ENCODE data around the gene GXYLT2.

GXYLT2 gene

DNA sequence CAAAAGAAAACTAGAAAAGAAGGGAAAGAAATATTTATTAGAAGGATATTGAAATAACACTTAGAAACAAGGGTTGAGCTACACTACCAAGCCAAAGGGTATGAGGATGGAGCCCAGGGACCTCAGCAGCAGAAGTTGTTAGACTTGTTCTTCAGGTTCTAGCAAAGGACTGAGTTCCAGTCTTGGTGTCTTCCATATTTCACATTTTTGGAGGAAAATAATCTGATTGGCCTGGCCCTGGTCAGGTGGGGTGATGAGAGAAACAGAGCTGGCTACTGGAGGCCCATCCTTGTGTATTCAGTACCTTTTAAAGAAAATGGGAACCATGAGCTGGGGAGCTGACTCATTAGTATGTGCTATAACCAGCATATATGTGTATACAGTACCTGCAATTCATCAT lies 137.0 kb downstream of the GXYLT2 start:
- no peak for DNase-seq

GRCh38 chr3:73026111-73026759 lies 138.4 kb downstream of the GXYLT2 start:
- no peak for DNase-seq

Measured in NCI-H2227 treated with DMSO at 0.1 percent for 48 hours (cell line).